ENCODE measurements around the gene EIF4A3.

EIF4A3 gene

DNA sequence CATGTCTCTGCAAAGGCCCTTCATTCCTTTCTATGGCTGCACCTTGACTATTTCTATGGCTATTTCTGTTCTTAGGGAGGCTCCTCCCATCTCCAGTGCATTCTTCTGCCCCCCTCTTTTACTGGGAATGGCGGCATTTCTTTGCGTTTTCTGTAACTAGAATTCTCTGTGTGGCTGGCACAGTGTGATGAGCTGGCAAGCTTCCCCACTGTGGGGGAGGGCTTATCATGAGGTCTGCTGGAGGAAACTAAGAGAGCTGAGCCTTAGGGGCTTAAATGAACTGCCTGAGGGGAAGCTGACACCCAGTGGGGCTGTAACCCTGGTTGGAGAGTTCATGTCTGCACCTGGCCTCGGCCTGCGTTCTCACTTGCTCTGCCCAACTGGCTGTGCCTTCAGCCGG, 21.4 kb upstream of the EIF4A3 start:
- H3K27me3 ChIP-seq (ENCODE audit: control insufficient read depth, insufficient read depth, low read length): no peaks in the 10 kb centered on the region
- no peak overlapping the region for H3K27ac ChIP-seq
- TF ChIP-seq CTCF (IDR thresholded peaks at IDR 0.05): no peak
- H3K9ac ChIP-seq: no peak overlapping the region
- no peaks in the 10 kb centered on the region for H3K79me2 ChIP-seq
- H3K36me3 ChIP-seq (ENCODE audit: control insufficient read depth, insufficient read depth, low read length): no peaks in the 10 kb centered on the region
- no peak overlapping the region for H3K4me3 ChIP-seq (ENCODE audit: low read depth, low read length)
- no peak overlapping the region for H3K4me2 ChIP-seq (ENCODE audit: low read length)
- H3K9me3 ChIP-seq (ENCODE audit: control insufficient read depth, low read length): no peaks in the 10 kb centered on the region
- H3K4me1 ChIP-seq: no peaks in the 10 kb centered on the region
- H2AFZ ChIP-seq: no peak overlapping the region

DNA sequence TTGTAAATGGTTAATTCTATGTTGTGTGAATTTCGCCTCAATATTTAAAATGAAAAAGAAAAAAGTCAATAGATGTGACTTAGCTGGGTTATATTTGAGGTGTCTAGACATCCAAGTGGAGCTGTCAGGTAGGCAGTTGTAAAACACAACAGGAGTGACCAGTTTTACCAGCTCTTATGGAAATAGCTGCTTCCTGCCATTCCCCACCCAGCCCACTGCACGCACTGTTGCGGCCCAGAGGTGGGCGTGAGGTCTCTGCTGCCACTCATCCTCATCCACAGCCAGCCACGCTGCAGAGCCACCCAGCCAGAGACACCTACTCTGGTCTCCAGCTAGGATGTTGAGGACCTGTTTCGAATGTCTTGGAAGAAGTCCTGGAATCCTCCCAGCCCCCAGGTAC, 19.5 kb upstream of the EIF4A3 start:
- no peak overlapping the region for H3K4me3 ChIP-seq (ENCODE audit: low read depth, low read length)
- no peaks in the 10 kb centered on the region for H3K36me3 ChIP-seq (ENCODE audit: control insufficient read depth, insufficient read depth, low read length)
- TF ChIP-seq CTCF (IDR thresholded peaks at IDR 0.05): no peak
- H3K4me2 ChIP-seq (ENCODE audit: low read length): no peak overlapping the region
- no peak overlapping the region for H3K9ac ChIP-seq
- H3K27me3 ChIP-seq (ENCODE audit: control insufficient read depth, insufficient read depth, low read length): no peaks in the 10 kb centered on the region
- H3K27ac ChIP-seq: no peak overlapping the region
- H3K4me1 ChIP-seq: no peaks in the 10 kb centered on the region
- no peak overlapping the region for H2AFZ ChIP-seq
- H3K79me2 ChIP-seq: no peaks in the 10 kb centered on the region
- H3K9me3 ChIP-seq (ENCODE audit: control insufficient read depth, low read length): no peaks in the 10 kb centered on the region

GRCh38 chr17:80164185-80164584, 17.3 kb upstream of the EIF4A3 start:
- Histone ChIP-seq H3K9me3 (ENCODE audit: control insufficient read depth, low read length) (no peaks in the 10 kb centered on the region), H3K36me3 (ENCODE audit: control insufficient read depth, insufficient read depth, low read length) (no peaks in the 10 kb centered on the region), H3K4me2 (ENCODE audit: low read length) (no peak overlapping the region), H3K4me1 (no peaks in the 10 kb centered on the region), H3K27ac (no peak overlapping the region), H3K79me2 (no peaks in the 10 kb centered on the region), H3K9ac (no peak overlapping the region), H3K4me3 (ENCODE audit: low read depth, low read length) (no peak overlapping the region), H2AFZ (no peak overlapping the region), H3K27me3 (ENCODE audit: control insufficient read depth, insufficient read depth, low read length) (no peaks in the 10 kb centered on the region)
- TF ChIP-seq CTCF (IDR thresholded peaks at IDR 0.05): no peak

GRCh38 chr17:80163336-80163735, 16.4 kb upstream of the EIF4A3 start:
- Histone ChIP-seq H3K27ac (no peak overlapping the region), H3K4me3 (ENCODE audit: low read depth, low read length) (no peak overlapping the region), H3K36me3 (ENCODE audit: control insufficient read depth, insufficient read depth, low read length) (no peaks in the 10 kb centered on the region), H3K4me2 (ENCODE audit: low read length) (no peak overlapping the region), H3K27me3 (ENCODE audit: control insufficient read depth, insufficient read depth, low read length) (no peaks in the 10 kb centered on the region), H3K4me1 (no peaks in the 10 kb centered on the region), H2AFZ (no peak overlapping the region), H3K9me3 (ENCODE audit: control insufficient read depth, low read length) (no peaks in the 10 kb centered on the region), H3K9ac (no peak overlapping the region), H3K79me2 (no peaks in the 10 kb centered on the region)
- no peak for TF ChIP-seq CTCF (IDR thresholded peaks at IDR 0.05)

DNA sequence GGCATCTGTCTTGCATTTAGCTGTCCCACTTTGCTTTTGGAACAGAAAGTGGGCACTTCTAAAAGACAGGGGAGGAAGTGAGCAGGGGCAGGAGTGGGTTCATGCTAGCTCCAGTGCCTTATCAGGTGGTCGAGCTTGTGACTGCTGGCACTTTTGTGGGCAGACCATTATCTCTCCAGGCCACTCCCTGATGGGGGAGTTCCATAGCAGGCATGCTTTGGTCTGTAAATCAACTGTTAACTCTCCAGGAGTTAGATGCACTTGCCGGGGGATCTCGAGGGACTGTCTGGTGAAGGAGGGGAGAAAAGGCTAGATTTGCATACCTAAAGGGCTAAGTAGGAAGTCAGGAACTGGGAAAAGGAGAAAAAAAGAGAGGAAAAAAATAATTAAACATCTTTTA, 13.6 kb upstream of the EIF4A3 start:
- H3K27me3 ChIP-seq (ENCODE audit: control insufficient read depth, insufficient read depth, low read length): no peaks in the 10 kb centered on the region
- H3K9me3 ChIP-seq (ENCODE audit: control insufficient read depth, low read length): no peaks in the 10 kb centered on the region
- no peak for TF ChIP-seq CTCF (IDR thresholded peaks at IDR 0.05)
- no peaks in the 10 kb centered on the region for H3K79me2 ChIP-seq
- no peak overlapping the region for H3K27ac ChIP-seq
- no peaks in the 10 kb centered on the region for H3K36me3 ChIP-seq (ENCODE audit: control insufficient read depth, insufficient read depth, low read length)
- H3K4me3 ChIP-seq (ENCODE audit: low read depth, low read length): no peak overlapping the region
- no peak overlapping the region for H3K4me2 ChIP-seq (ENCODE audit: low read length)
- no peak overlapping the region for H3K9ac ChIP-seq
- no peaks in the 10 kb centered on the region for H3K4me1 ChIP-seq
- H2AFZ ChIP-seq: no peak overlapping the region
